Activated CD4-positive, alpha-beta T cell treated with anti-CD3 and anti-CD28 coated beads, Interleukin-2, amount 50 U/mL, for 48 hours (primary cell): Measurements from ENCODE around the gene CEBPA.

ENCODE experiments used
- DNase-seq, 2 experiments: peaks; one replicate each; pipeline ENCODE4 v3.0.0-alpha.2; 2020

The CEBPA gene

GRCh38 chr19:33286899-33287298, 15.4 kb downstream of the CEBPA start:
- no peak for DNase-seq

DNA sequence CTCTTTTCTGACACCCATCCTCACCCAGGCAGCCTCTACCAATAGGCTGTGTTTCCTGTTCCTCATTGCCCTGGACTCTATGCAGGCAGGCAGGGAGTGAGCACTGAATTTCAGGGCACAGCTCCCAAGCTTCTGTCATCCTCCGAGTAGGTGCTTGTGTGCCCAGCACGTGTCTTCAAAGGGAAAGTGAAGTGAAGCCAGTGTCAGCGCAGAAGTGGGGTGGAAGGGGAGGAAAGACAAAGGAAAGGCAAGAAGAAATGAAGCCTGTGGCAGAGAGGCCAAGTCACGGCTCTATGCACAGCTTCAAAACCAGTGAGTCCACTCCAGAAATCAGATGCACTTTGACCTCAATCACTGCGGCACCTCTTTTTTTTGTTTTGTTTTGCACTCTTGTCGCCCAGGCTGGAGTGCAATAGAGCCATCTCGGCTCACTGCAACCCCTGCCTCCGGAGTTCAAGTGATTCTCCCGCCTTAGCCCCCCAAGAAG, 16.9 kb downstream of the CEBPA start:
- no peak for DNase-seq

DNA sequence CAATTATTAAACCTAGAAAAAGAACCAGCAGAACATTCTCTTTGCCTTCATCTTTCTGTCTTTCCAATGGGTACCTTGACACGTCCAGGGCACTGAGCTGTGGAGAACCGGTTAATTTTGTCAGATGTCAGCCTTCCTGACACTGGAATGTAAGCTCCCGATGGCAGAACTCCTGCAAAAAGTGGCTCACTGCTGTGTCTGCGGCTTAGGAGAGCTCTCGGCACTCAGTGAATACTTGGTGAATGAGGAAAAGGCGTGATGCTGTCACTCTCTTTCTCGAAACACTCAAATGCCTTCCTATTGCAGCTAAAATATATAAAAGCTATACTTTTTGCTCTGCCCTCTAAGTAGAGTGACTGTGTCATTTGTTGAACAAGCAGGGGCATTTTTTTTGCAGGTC, 17.6 kb downstream of the CEBPA start:
- DNase-seq: no peak

DNA sequence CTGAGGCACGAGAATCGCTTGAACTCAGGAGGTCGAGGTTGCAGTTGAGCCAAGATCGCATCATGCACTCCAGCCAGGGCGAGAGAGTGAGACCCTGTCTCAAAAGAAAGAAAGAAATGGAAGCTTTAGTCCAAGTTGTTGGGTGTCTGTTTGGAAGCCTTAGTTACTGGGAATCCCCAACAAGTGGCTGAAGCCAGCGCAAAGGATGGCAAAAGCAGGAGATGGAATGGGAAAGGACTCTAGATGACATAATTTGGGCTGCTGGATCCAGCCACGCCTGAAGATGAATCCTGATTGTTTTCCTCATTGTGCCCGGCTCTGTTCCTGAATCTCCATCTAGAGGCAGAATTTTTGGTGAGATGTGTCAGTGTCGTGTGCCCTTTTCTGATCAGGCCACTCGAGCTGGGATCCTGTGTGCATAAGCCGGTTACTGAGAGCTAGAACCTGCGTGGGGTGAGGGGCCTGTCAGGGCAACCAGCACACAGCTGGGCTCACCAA, 18.1 kb downstream of the CEBPA start:
- DNase-seq: no peak

GRCh38 chr19:33283589-33283988, 18.7 kb downstream of the CEBPA start:
- no peak for DNase-seq

DNA sequence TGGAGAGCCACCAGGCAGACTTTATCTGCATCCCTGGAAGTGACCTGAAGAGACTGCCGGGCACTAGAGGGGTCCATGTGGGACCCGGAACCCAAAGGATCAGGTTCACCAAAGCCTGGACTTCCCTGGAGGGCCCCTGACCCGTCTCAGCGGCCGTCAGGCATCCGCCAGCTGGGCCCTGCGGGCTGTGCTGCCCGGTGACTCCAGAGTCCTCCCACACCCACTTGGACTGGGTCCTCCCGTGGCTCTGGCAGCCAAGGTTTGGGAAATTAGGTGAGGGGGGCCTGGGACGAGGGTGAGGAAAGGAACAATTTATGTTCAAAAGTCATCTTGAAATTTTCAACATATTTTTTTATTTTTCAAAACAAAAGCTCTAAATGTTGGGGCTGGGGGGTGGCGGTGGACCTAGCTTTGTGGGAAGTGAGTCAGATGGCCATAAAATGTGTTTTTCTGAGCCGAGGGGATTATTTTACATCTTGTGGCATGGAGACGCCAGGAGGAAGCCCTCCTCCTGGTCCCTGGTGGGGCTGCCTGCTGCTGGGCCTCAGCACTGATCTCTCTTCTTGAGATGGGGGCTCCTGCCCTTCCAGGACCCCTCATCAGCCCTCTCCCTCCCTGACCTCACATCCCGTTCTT, 20.2 kb downstream of the CEBPA start:
- no peak for DNase-seq

DNA sequence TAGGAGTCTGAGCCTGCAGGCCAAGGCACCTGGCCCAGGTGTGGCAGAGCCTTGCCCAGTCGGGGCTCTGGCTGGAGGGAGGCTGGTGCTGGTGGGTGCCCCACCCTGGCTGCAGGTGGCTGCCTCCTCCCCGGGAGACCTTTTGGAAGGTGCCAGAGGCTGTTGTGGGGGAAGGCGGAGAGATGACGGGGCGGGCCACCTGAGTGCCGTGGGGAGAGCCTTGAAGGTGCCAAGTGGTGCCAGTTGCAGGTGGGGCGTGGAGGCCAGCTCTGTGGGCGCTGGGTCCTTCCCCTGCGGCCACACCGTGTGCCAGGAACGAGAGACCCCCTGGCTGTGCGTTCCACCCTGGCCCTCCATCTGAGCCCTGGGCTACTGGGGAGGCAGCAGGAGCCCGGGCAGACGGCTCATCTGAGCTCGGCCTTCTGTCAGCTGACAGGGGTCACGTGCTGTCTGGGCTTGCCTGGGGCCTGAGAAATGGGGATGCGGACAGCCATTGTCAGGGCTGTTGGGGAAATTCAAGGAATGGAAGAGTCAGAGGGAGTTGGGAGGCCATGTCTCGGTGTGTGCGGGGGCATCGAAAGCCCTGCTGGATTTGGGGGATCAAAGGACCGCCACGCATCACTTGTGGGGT, 20.9 kb downstream of the CEBPA start:
- no peak for DNase-seq

- DNase-seq: peak; percentile 50 to 61
Measured at GRCh38 chr19:33280351-33280921, 21.9 kb downstream of the CEBPA start.

- no peak for DNase-seq
Measured at GRCh38 chr19:33279430-33280350, 22.6 kb downstream of the CEBPA start.

DNA sequence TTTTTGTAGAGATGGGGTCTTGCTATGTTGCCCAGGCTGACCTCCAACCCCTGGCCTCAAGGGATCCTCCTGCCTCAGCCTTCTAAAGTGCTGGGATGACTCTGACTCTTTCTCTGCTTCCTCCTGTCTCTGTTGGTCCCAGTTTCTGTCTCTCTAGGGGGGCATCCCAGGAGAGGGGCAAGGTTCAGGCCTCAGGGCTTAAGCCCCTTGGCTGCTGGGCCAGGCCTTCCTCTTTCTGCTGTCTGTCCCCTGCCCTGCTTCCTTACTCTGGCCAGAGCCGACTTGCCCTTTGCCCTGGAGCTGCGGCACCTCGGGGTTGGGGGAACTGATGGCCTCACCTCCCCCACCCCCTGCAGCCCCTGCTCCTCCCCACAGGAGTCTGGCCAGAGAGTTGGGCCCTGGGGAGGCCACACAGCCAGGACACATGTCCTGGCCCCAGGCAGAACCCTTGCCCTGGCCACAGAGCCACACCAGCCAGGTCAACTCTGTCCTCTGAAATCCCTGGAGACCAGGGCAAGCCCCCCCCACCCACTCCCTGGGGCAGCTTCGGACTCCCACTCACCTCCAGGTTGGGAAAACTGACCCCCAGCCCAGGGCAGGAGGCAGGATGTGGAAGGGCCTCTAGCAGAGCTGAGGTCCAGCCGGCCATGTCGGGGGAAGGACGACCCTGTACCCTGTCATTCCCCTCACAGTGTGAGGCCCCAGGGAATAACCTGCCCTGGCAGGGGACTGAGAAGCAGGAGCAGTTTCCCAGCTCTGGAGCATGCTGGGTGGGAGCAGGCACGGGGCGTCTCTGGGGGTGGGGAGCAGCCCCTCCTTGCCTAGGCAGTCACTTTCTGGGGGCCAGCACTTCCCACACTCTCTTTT, 23.7 kb downstream of the CEBPA start:
- DNase-seq: no peak

DNA sequence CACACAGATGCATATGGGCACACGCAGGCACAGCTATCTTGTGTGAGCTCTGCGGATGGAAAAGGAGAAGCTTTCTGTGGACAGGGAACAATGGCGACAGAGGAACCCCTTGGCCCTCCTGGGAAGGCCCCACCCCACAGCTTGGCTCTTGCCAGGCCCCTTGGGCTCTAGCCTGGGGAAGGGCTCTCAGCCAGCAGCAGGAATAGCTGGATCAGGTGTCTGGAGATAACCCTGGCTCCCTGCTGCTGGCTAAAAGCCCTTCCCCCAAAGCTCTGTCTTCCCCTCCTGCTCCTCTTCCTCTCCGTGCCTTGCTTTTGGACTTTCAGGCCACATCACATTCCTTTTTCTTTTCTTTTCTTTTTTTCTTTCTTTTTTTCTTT, 24.3 kb downstream of the CEBPA start:
- no peak for DNase-seq

GRCh38 chr19:33277434-33277833, 24.9 kb downstream of the CEBPA start:
- no peak for DNase-seq

GRCh38 chr19:33275933-33276619, 26.3 kb downstream of the CEBPA start:
- DNase-seq: no peak

- DNase-seq: no peak
Measured at GRCh38 chr19:33275559-33275932, 26.8 kb downstream of the CEBPA start.

- no peak for DNase-seq
Measured at GRCh38 chr19:33274663-33275558, 27.4 kb downstream of the CEBPA start.

- DNase-seq: peak; percentile 49 to 56
Measured at GRCh38 chr19:33273881-33274662, 28.3 kb downstream of the CEBPA start.

- no peak for DNase-seq
Measured at GRCh38 chr19:33273065-33273736, 29.1 kb downstream of the CEBPA start.

- DNase-seq: no peak
Measured at GRCh38 chr19:33271246-33272021, 30.9 kb downstream of the CEBPA start.
